GM21528 (cell line): ENCODE measurements around the gene MED13L.

ENCODE experiments used
- ATAC-seq: cut with Tn5 transposase; IDR thresholded peaks from one replicate; pipeline ENCODE4 v1.9.1; 2021; ENCODE audit warnings: mild to moderate bottlenecking, moderate library complexity; ENCODE audit not compliant: unreplicated experiment, low FRiP score

Gene MED13L

GRCh38 chr12:116277467-116278278 is at the start of gene MED13L:
TSS of gene MED13L (minus strand) at chr12:116277693. CDS start at chr12:116277131, 562 bp downstream.
- peak; percentile 82 for ATAC-seq

- peak; percentile 90 for ATAC-seq
These were observed 47.8 kb upstream of the MED13L start for GRCh38 chr12:116325336-116325664.

- no peak for ATAC-seq
These were observed 47.3 kb upstream of the MED13L start for GRCh38 chr12:116324654-116325335.

- ATAC-seq = no peak
These were observed 46.2 kb upstream of the MED13L start for GRCh38 chr12:116323406-116324386.

- no peak for ATAC-seq
These were observed 44.4 kb upstream of the MED13L start for GRCh38 chr12:116321913-116322312.

GRCh38 chr12:116320791-116321217 is 43.3 kb upstream of the MED13L start:
- ATAC-seq = no peak

- no peak for ATAC-seq
These were observed 42.6 kb upstream of the MED13L start for GRCh38 chr12:116319898-116320621.

- ATAC-seq = no peak
These were observed 41.9 kb upstream of the MED13L start for GRCh38 chr12:116319233-116319897.

GRCh38 chr12:116318576-116319232 is 41.2 kb upstream of the MED13L start:
- ATAC-seq = no peak

- no peak for ATAC-seq
These were observed 40.6 kb upstream of the MED13L start for GRCh38 chr12:116317986-116318575.

- ATAC-seq = no peak
These were observed 39.6 kb upstream of the MED13L start for GRCh38 chr12:116317139-116317538.

GRCh38 chr12:116314477-116314876 is 37.0 kb upstream of the MED13L start:
- no peak for ATAC-seq

GRCh38 chr12:116313194-116313927 is 35.9 kb upstream of the MED13L start:
- no peak for ATAC-seq

GRCh38 chr12:116310082-116310481 is 32.6 kb upstream of the MED13L start:
- no peak for ATAC-seq

GRCh38 chr12:116309343-116309742 is 31.9 kb upstream of the MED13L start:
- no peak for ATAC-seq

GRCh38 chr12:116308647-116309046 is 31.2 kb upstream of the MED13L start:
- ATAC-seq = no peak

- ATAC-seq = no peak
These were observed 29.5 kb upstream of the MED13L start for GRCh38 chr12:116306968-116307367.

- no peak for ATAC-seq
These were observed 29.0 kb upstream of the MED13L start for GRCh38 chr12:116306506-116306905.
